WTC11 (cell line): ENCODE results near the gene ACAA1. TPM values are rescaled to one million over a fixed set of nuclear protein-coding genes. Genes with fewer than 3 reads are reported as not detected.
A peak's percentile ranks its signal among the peaks of the same experiment; 100 is the strongest.

Source experiments
- ATAC-seq: fragments of 200-7000 bp; cut with Tn5 transposase; 2 replicates; pipeline ENCODE4 v1.10.0; 2021; ENCODE audit warnings: mild to moderate bottlenecking, moderate library complexity
- CTCF ChIA-PET: fragments of 300-600 bp; sonication (Branson Sonifier 250); formaldehyde crosslinking; loops from one replicate; lab custom pipeline; 2021; ENCODE audit warnings: antibody characterized with exemption; lab: Charles Lee
- POLR2A ChIA-PET: fragments of 350-600 bp; sonication (Branson Sonifier 250); formaldehyde crosslinking; loops from one replicate; lab custom pipeline; 2021; ENCODE audit warnings: antibody characterized with exemption; lab: Charles Lee
- DNase-seq: peaks from one replicate; pipeline ENCODE4 v3.0.0; 2021; ENCODE audit warnings: low spot score
- H3K27ac Mint-ChIP-seq: 2 replicates; pipeline ENCODE4 v1.8.0; 2021; ENCODE audit warnings: mixed read lengths
- H3K27me3 Mint-ChIP-seq: 2 replicates; pipeline ENCODE4 v1.8.0; 2021; ENCODE audit warnings: low read depth, mild to moderate bottlenecking, moderate library complexity, mixed read lengths
- H3K36me3 Mint-ChIP-seq: 2 replicates; pipeline ENCODE4 v1.8.0; 2021; ENCODE audit warnings: mixed read lengths
- H3K4me1 Mint-ChIP-seq: 2 replicates; pipeline ENCODE4 v1.8.0; 2022; ENCODE audit warnings: mixed read lengths
- H3K4me3 Mint-ChIP-seq: 2 replicates; pipeline ENCODE4 v1.8.0; 2021; ENCODE audit warnings: mild to moderate bottlenecking, moderate library complexity, mixed read lengths
- H3K9me3 Mint-ChIP-seq: 2 replicates; pipeline ENCODE4 v1.8.0; 2021; ENCODE audit warnings: mixed read lengths
- GRHL2 ChIP-seq: fragments of 250-450 bp; sonication (Bioruptor Pico); IDR thresholded peaks from 2 replicates; pipeline ENCODE4 v1.8.0; 2022; ENCODE audit warnings: mild to moderate bottlenecking, moderate library complexity; ENCODE audit not compliant: insufficient replicate concordance, severe bottlenecking
- HMGA2 ChIP-seq: fragments of 250-450 bp; sonication (Bioruptor Pico); IDR thresholded peaks from 2 replicates; pipeline ENCODE4 v1.4.0; 2021; ENCODE audit warnings: mild to moderate bottlenecking, moderate library complexity
- JUN ChIP-seq: sonication (generic); formaldehyde crosslinking; IDR thresholded peaks from 2 replicates; pipeline ENCODE4 v1.8.0; 2023; ENCODE audit warnings: mild to moderate bottlenecking, missing genetic modification reagents
- NR1H2 ChIP-seq: sonication (generic); formaldehyde crosslinking; IDR thresholded peaks from 2 replicates; pipeline ENCODE4 v1.9.0; 2021; ENCODE audit warnings: mild to moderate bottlenecking, moderate library complexity, missing genetic modification reagents
- TEAD1 ChIP-seq: sonication (generic); formaldehyde crosslinking; IDR thresholded peaks from 2 replicates; pipeline ENCODE4 v1.8.0; 2022; ENCODE audit warnings: mild to moderate bottlenecking, missing genetic modification reagents
- ZNF671 ChIP-seq: fragments of 250-450 bp; sonication (Bioruptor Pico); IDR thresholded peaks from 2 replicates; pipeline ENCODE4 v1.8.0; 2021; ENCODE audit warnings: mild to moderate bottlenecking
- total RNA-seq: library from RNA; stranded (reverse); gene quantifications from 3 replicates; pipeline ENCODE4 v1.2.3, GENCODE V29; 2021
- TF ChIP-seq, protein P1 (sequence below): sonication (generic); formaldehyde crosslinking; IDR thresholded peaks from 2 replicates; pipeline ENCODE4 v1.8.1; 2023; ENCODE audit warnings: mild to moderate bottlenecking, missing genetic modification reagents, moderate library complexity
- TF ChIP-seq, protein P2 (sequence below): fragments of 250-450 bp; sonication (Bioruptor Pico); IDR thresholded peaks from 2 replicates; pipeline ENCODE4 v1.9.0; 2021; ENCODE audit warnings: moderate library complexity, mild to moderate bottlenecking, inconsistent platforms, borderline replicate concordance
- TF ChIP-seq, protein P3 (sequence below): sonication (generic); formaldehyde crosslinking; IDR thresholded peaks from 2 replicates; pipeline ENCODE4 v1.8.0; 2022; ENCODE audit warnings: mild to moderate bottlenecking, missing genetic modification reagents
- TF ChIP-seq, protein P4 (sequence below): fragments of 250-450 bp; sonication (Bioruptor Pico); conservative IDR thresholded peaks from 2 replicates; pipeline ENCODE4 v1.9.0; 2021; ENCODE audit warnings: mild to moderate bottlenecking
- TF ChIP-seq, protein P5 (sequence below): sonication (generic); formaldehyde crosslinking; IDR thresholded peaks from 2 replicates; pipeline ENCODE4 v1.8.1; 2022; ENCODE audit warnings: mild to moderate bottlenecking, missing genetic modification reagents, moderate library complexity, borderline replicate concordance
- TF ChIP-seq, protein P6 (sequence below): sonication (generic); formaldehyde crosslinking; IDR thresholded peaks from 2 replicates; pipeline ENCODE4 v1.8.0; 2022; ENCODE audit warnings: missing genetic modification reagents
- TF ChIP-seq, protein P7 (sequence below): sonication (generic); formaldehyde crosslinking; conservative IDR thresholded peaks from 2 replicates; pipeline ENCODE4 v1.8.1; 2022; ENCODE audit warnings: mild to moderate bottlenecking, missing genetic modification reagents
- TF ChIP-seq, protein P8 (sequence below): fragments of 250-450 bp; sonication (Bioruptor Pico); IDR thresholded peaks from 2 replicates; pipeline ENCODE4 v1.9.0; 2021; ENCODE audit warnings: mild to moderate bottlenecking
- TF ChIP-seq, protein P9 (sequence below): sonication (generic); formaldehyde crosslinking; IDR thresholded peaks from 2 replicates; pipeline ENCODE4 v1.8.1; 2023; ENCODE audit warnings: mild to moderate bottlenecking, missing genetic modification reagents, borderline replicate concordance
- TF ChIP-seq, protein P10 (sequence below): sonication (generic); formaldehyde crosslinking; IDR thresholded peaks from 2 replicates; pipeline ENCODE4 v1.8.1; 2022; ENCODE audit warnings: low read depth, mild to moderate bottlenecking, moderate library complexity, missing genetic modification reagents, borderline replicate concordance
- TF ChIP-seq, protein P11 (sequence below): sonication (generic); formaldehyde crosslinking; IDR thresholded peaks from 2 replicates; pipeline ENCODE4 v1.8.0; 2022; ENCODE audit warnings: mild to moderate bottlenecking, missing genetic modification reagents

ACAA1 gene
- total RNA-seq, 1 experiment from 2014 or later: 46.5 TPM

DNA sequence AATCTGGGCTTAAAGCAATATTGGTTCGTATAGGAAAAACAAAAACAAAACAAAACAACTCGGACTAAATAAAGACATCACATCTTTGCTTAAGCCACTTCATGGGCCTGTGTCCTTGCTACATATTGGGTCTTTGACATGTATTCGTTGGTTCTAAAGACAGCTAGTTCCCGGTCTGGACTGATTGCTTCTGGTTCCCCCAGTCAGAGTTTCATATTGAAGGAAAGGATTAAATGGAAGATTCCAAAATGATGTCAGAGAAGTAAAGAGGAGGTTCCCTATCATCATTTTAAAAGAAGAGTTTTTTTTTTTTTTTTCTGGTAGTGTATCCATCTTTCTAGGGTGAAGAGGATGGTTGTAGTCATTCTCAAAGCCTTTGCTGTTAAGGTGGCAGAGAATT lies 30.7 kb upstream of the ACAA1 start:
- 0 out of 2 replicates have a peak overlapping the region, but pooled peaks have one; percentile 23 for H3K27ac Mint-ChIP-seq
- no peak for DNase-seq
- peaks cover 3% of the 10 kb centered on the region; the same call in 1 of the 2 replicates for H3K36me3 Mint-ChIP-seq
- TF ChIP-seq, protein P1, sequence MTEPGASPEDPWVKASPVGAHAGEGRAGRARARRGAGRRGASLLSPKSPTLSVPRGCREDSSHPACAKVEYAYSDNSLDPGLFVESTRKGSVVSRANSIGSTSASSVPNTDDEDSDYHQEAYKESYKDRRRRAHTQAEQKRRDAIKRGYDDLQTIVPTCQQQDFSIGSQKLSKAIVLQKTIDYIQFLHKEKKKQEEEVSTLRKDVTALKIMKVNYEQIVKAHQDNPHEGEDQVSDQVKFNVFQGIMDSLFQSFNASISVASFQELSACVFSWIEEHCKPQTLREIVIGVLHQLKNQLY (CRISPR knock-in tag): no peak
- TF ChIP-seq, protein P2, sequence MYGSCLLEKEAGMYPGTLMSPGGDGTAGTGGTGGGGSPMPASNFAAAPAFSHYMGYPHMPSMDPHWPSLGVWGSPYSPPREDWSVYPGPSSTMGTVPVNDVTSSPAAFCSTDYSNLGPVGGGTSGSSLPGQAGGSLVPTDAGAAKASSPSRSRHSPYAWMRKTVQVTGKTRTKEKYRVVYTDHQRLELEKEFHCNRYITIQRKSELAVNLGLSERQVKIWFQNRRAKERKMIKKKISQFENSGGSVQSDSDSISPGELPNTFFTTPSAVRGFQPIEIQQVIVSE (CRISPR knock-in tag): no peak
- TF ChIP-seq HMGA2 (CRISPR knock-in tag): no peak
- TF ChIP-seq, protein P3, sequence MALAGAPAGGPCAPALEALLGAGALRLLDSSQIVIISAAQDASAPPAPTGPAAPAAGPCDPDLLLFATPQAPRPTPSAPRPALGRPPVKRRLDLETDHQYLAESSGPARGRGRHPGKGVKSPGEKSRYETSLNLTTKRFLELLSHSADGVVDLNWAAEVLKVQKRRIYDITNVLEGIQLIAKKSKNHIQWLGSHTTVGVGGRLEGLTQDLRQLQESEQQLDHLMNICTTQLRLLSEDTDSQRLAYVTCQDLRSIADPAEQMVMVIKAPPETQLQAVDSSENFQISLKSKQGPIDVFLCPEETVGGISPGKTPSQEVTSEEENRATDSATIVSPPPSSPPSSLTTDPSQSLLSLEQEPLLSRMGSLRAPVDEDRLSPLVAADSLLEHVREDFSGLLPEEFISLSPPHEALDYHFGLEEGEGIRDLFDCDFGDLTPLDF: no peak
- TF ChIP-seq, protein P4, sequence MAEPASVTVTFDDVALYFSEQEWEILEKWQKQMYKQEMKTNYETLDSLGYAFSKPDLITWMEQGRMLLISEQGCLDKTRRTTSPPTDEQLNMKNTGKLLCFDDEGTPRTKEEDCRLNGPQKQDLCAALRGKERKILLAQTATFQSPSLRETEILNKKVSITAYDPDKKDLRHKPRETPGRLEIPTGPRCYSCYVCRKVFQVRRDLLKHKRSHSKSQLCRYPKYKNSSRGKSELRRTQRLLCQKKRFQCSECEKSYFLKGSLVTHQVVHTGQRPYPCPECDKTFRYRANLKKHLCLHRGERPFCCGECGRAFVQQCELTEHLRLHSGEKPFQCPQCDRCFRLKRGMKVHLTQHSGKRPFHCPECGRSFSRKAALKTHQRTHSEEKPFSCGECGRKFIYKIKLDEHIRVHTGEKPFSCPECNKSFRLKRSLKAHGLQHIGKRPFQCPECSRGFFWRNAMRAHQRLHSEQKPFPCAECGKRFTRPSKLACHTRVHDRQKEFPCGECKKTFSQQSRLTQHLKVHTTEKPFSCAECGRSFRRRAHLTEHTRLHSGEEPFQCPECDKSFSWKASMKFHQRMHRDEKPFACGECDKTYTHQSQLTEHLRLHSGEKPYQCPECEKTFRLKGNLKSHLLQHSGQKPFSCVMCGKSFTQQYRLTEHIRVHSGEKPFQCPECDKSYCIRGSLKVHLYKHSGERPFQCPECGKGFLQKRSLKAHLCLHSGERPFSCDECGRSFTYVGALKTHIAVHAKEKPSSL: no peak
- no peak for TF ChIP-seq ZNF671
- TF ChIP-seq, protein P5, sequence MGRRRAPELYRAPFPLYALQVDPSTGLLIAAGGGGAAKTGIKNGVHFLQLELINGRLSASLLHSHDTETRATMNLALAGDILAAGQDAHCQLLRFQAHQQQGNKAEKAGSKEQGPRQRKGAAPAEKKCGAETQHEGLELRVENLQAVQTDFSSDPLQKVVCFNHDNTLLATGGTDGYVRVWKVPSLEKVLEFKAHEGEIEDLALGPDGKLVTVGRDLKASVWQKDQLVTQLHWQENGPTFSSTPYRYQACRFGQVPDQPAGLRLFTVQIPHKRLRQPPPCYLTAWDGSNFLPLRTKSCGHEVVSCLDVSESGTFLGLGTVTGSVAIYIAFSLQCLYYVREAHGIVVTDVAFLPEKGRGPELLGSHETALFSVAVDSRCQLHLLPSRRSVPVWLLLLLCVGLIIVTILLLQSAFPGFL (CRISPR knock-in tag): no peak
- TF ChIP-seq, protein P6, sequence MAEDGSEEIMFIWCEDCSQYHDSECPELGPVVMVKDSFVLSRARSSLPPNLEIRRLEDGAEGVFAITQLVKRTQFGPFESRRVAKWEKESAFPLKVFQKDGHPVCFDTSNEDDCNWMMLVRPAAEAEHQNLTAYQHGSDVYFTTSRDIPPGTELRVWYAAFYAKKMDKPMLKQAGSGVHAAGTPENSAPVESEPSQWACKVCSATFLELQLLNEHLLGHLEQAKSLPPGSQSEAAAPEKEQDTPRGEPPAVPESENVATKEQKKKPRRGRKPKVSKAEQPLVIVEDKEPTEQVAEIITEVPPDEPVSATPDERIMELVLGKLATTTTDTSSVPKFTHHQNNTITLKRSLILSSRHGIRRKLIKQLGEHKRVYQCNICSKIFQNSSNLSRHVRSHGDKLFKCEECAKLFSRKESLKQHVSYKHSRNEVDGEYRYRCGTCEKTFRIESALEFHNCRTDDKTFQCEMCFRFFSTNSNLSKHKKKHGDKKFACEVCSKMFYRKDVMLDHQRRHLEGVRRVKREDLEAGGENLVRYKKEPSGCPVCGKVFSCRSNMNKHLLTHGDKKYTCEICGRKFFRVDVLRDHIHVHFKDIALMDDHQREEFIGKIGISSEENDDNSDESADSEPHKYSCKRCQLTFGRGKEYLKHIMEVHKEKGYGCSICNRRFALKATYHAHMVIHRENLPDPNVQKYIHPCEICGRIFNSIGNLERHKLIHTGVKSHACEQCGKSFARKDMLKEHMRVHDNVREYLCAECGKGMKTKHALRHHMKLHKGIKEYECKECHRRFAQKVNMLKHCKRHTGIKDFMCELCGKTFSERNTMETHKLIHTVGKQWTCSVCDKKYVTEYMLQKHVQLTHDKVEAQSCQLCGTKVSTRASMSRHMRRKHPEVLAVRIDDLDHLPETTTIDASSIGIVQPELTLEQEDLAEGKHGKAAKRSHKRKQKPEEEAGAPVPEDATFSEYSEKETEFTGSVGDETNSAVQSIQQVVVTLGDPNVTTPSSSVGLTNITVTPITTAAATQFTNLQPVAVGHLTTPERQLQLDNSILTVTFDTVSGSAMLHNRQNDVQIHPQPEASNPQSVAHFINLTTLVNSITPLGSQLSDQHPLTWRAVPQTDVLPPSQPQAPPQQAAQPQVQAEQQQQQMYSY: no peak
- TF ChIP-seq, protein P7, sequence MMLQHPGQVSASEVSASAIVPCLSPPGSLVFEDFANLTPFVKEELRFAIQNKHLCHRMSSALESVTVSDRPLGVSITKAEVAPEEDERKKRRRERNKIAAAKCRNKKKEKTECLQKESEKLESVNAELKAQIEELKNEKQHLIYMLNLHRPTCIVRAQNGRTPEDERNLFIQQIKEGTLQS: no peak
- TF ChIP-seq NR1H2 (CRISPR knock-in tag): no peak
- no peak for TF ChIP-seq TEAD1 (CRISPR knock-in tag)
- TF ChIP-seq, protein P8, sequence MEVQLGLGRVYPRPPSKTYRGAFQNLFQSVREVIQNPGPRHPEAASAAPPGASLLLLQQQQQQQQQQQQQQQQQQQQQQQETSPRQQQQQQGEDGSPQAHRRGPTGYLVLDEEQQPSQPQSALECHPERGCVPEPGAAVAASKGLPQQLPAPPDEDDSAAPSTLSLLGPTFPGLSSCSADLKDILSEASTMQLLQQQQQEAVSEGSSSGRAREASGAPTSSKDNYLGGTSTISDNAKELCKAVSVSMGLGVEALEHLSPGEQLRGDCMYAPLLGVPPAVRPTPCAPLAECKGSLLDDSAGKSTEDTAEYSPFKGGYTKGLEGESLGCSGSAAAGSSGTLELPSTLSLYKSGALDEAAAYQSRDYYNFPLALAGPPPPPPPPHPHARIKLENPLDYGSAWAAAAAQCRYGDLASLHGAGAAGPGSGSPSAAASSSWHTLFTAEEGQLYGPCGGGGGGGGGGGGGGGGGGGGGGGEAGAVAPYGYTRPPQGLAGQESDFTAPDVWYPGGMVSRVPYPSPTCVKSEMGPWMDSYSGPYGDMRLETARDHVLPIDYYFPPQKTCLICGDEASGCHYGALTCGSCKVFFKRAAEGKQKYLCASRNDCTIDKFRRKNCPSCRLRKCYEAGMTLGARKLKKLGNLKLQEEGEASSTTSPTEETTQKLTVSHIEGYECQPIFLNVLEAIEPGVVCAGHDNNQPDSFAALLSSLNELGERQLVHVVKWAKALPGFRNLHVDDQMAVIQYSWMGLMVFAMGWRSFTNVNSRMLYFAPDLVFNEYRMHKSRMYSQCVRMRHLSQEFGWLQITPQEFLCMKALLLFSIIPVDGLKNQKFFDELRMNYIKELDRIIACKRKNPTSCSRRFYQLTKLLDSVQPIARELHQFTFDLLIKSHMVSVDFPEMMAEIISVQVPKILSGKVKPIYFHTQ (CRISPR knock-in tag): no peak
- no peak for TF ChIP-seq JUN (CRISPR knock-in tag)
- TF ChIP-seq GRHL2 (CRISPR knock-in tag): no peak
- TF ChIP-seq, protein P9, sequence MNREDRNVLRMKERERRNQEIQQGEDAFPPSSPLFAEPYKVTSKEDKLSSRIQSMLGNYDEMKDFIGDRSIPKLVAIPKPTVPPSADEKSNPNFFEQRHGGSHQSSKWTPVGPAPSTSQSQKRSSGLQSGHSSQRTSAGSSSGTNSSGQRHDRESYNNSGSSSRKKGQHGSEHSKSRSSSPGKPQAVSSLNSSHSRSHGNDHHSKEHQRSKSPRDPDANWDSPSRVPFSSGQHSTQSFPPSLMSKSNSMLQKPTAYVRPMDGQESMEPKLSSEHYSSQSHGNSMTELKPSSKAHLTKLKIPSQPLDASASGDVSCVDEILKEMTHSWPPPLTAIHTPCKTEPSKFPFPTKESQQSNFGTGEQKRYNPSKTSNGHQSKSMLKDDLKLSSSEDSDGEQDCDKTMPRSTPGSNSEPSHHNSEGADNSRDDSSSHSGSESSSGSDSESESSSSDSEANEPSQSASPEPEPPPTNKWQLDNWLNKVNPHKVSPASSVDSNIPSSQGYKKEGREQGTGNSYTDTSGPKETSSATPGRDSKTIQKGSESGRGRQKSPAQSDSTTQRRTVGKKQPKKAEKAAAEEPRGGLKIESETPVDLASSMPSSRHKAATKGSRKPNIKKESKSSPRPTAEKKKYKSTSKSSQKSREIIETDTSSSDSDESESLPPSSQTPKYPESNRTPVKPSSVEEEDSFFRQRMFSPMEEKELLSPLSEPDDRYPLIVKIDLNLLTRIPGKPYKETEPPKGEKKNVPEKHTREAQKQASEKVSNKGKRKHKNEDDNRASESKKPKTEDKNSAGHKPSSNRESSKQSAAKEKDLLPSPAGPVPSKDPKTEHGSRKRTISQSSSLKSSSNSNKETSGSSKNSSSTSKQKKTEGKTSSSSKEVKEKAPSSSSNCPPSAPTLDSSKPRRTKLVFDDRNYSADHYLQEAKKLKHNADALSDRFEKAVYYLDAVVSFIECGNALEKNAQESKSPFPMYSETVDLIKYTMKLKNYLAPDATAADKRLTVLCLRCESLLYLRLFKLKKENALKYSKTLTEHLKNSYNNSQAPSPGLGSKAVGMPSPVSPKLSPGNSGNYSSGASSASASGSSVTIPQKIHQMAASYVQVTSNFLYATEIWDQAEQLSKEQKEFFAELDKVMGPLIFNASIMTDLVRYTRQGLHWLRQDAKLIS: no peak
- TF ChIP-seq, protein P10, sequence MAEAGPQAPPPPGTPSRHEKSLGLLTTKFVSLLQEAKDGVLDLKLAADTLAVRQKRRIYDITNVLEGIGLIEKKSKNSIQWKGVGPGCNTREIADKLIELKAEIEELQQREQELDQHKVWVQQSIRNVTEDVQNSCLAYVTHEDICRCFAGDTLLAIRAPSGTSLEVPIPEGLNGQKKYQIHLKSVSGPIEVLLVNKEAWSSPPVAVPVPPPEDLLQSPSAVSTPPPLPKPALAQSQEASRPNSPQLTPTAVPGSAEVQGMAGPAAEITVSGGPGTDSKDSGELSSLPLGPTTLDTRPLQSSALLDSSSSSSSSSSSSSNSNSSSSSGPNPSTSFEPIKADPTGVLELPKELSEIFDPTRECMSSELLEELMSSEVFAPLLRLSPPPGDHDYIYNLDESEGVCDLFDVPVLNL: no peak
- TF ChIP-seq, protein P11, sequence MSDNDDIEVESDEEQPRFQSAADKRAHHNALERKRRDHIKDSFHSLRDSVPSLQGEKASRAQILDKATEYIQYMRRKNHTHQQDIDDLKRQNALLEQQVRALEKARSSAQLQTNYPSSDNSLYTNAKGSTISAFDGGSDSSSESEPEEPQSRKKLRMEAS (CRISPR knock-in tag): no peak
- TF ChIP-seq, all 79 proteins: peak for 0
- ChIA-PET CTCF (no interaction called here), POLR2A (no interaction called here)
- no peak for ATAC-seq
- Mint-ChIP-seq H3K9me3 (no peaks in the 10 kb centered on the region), H3K4me3 (peak overlapping the region; percentile 15; the same call in 1 of the 2 replicates), H3K4me1 (peaks cover 38% of the 10 kb centered on the region), H3K27me3 (no peaks in the 10 kb centered on the region)
